Measurements from ENCODE around the gene AHSA1. TPM values are rescaled to one million over a fixed set of nuclear protein-coding genes. Genes with fewer than 3 reads are reported as not detected.

Gene AHSA1
- total RNA-seq, 4 donors from 2014 or later, result 111 to 132 (median 116) TPM

- Histone ChIP-seq H3K9me3 (no peaks in the 10 kb centered on the region), H3K27me3 (no peaks in the 10 kb centered on the region), H3K27ac (replicated peaks in 1 of 4) (no peak overlapping the region), H3K36me3 (no peaks in the 10 kb centered on the region), H3K4me1 (no peaks in the 10 kb centered on the region), H3K4me3 (no peak overlapping the region)
- no peak for TF ChIP-seq POLR2AphosphoS5 (IDR thresholded peaks at IDR 0.05)
- TF ChIP-seq POLR2A (IDR thresholded peaks at IDR 0.05; ENCODE audit: low read depth), result no peak
- TF ChIP-seq CTCF (IDR thresholded peaks at IDR 0.05), result no peak
- no peak for TF ChIP-seq EP300 (IDR thresholded peaks at IDR 0.05)
- 92% methylated on average over 29 of the region's 35 CpGs for WGBS
- intact Hi-C loops (cut with DNase I), result no loop called here
- no peak for DNase-seq (ENCODE audit: extremely low spot score)
Measured at GRCh38 chr14:77475432-77476115, 17.7 kb downstream of the AHSA1 start.

- no peak overlapping the region for H3K4me3 ChIP-seq
- H3K4me1 ChIP-seq, result no peaks in the 10 kb centered on the region
- H3K9me3 ChIP-seq, result no peaks in the 10 kb centered on the region
- no peak overlapping the region for H3K27ac ChIP-seq (replicated peaks in 1 of 4)
- no peaks in the 10 kb centered on the region for H3K36me3 ChIP-seq
- DNase-seq (ENCODE audit: extremely low spot score), result no peak
- intact Hi-C loops (cut with DNase I), result no loop called here
- no peaks in the 10 kb centered on the region for H3K27me3 ChIP-seq
- 87% methylated on average over 5 of the region's 5 CpGs for WGBS
- TF ChIP-seq CTCF (IDR thresholded peaks at IDR 0.05) (no peak), POLR2AphosphoS5 (IDR thresholded peaks at IDR 0.05) (no peak), POLR2A (IDR thresholded peaks at IDR 0.05; ENCODE audit: low read depth) (no peak), EP300 (IDR thresholded peaks at IDR 0.05) (no peak)
Measured at GRCh38 chr14:77478029-77478428, 20.1 kb downstream of the AHSA1 start.

- Histone ChIP-seq H3K4me3 (no peak overlapping the region), H3K36me3 (no peaks in the 10 kb centered on the region), H3K4me1 (no peaks in the 10 kb centered on the region), H3K9me3 (no peaks in the 10 kb centered on the region), H3K27ac (replicated peaks in 1 of 4) (no peak overlapping the region), H3K27me3 (no peaks in the 10 kb centered on the region)
- 87% methylated on average over 1 of the region's 1 CpG for WGBS
- no peak for TF ChIP-seq CTCF (IDR thresholded peaks at IDR 0.05)
- no peak for TF ChIP-seq POLR2A (IDR thresholded peaks at IDR 0.05; ENCODE audit: low read depth)
- intact Hi-C loops (cut with DNase I), result no loop called here
- no peak for DNase-seq (ENCODE audit: extremely low spot score)
Measured at GRCh38 chr14:77478796-77479195, 20.9 kb downstream of the AHSA1 start.

GRCh38 chr14:77482422-77482821 lies 24.5 kb downstream of the AHSA1 start:
- H3K36me3 ChIP-seq, result no peaks in the 10 kb centered on the region
- TF ChIP-seq POLR2AphosphoS5 (IDR thresholded peaks at IDR 0.05), result no peak
- no peak for TF ChIP-seq EP300 (IDR thresholded peaks at IDR 0.05)
- no peak for TF ChIP-seq POLR2A (IDR thresholded peaks at IDR 0.05; ENCODE audit: low read depth)
- TF ChIP-seq CTCF (IDR thresholded peaks at IDR 0.05), result no peak
- 77% methylated on average over 8 of the region's 8 CpGs for WGBS
- no peaks in the 10 kb centered on the region for H3K9me3 ChIP-seq
- H3K4me3 ChIP-seq, result no peak overlapping the region
- no peak for DNase-seq (ENCODE audit: extremely low spot score)
- H3K27ac ChIP-seq (replicated peaks in 1 of 4), result no peak overlapping the region
- no peaks in the 10 kb centered on the region for H3K27me3 ChIP-seq
- intact Hi-C loops (cut with DNase I), result no loop called here
- H3K4me1 ChIP-seq, result no peaks in the 10 kb centered on the region

- no peaks in the 10 kb centered on the region for H3K36me3 ChIP-seq
- H3K4me3 ChIP-seq, result no peak overlapping the region
- intact Hi-C loops (cut with DNase I), result no loop called here
- H3K27ac ChIP-seq (replicated peaks in 1 of 4), result no peak overlapping the region
- H3K4me1 ChIP-seq, result no peaks in the 10 kb centered on the region
- TF ChIP-seq POLR2AphosphoS5 (IDR thresholded peaks at IDR 0.05) (no peak), POLR2A (IDR thresholded peaks at IDR 0.05; ENCODE audit: low read depth) (no peak), CTCF (IDR thresholded peaks at IDR 0.05) (no peak), EP300 (IDR thresholded peaks at IDR 0.05) (no peak)
- DNase-seq (ENCODE audit: extremely low spot score), result no peak
- 80% methylated on average over 1 of the region's 3 CpGs for WGBS
- no peaks in the 10 kb centered on the region for H3K27me3 ChIP-seq
- H3K9me3 ChIP-seq, result no peaks in the 10 kb centered on the region
Measured at GRCh38 chr14:77485256-77485655, 27.4 kb downstream of the AHSA1 start.

Data from esophagus muscularis mucosa (tissue), 4 donors.